H9 (cell line): ENCODE results near the gene UBE2B. TPM values are rescaled to one million over a fixed set of nuclear protein-coding genes. Genes with fewer than 3 reads are reported as not detected.

Experiments
- DNase-seq: peaks from one replicate; pipeline ENCODE4 v3.0.0-alpha.2; 2017
- H2AFZ ChIP-seq: one replicate; pipeline ENCODE4 v1.6.1; 2013; ENCODE audit warnings: mild to moderate bottlenecking, low read length, control low read depth, moderate library complexity
- H2AK5ac ChIP-seq: 2 replicates; pipeline ENCODE4 v1.6.1; 2013; ENCODE audit warnings: low read length, control low read depth, mixed read lengths; ENCODE audit not compliant: insufficient read length
- H2BK120ac ChIP-seq: one replicate; pipeline ENCODE4 v1.6.1; 2013; ENCODE audit warnings: low read depth, mild to moderate bottlenecking, low read length, control low read depth, inconsistent platforms; ENCODE audit not compliant: poor library complexity, severe bottlenecking
- H2BK12ac ChIP-seq: 2 replicates; pipeline ENCODE4 v1.6.1; 2013; ENCODE audit warnings: low read length, control low read depth, mixed read lengths, low read depth; ENCODE audit not compliant: insufficient read length
- H2BK15ac ChIP-seq: 2 replicates; pipeline ENCODE4 v1.6.1; 2013; ENCODE audit warnings: low read depth, low read length, control low read depth
- H2BK20ac ChIP-seq: one replicate; pipeline ENCODE4 v1.6.1; 2013; ENCODE audit warnings: low read depth, mild to moderate bottlenecking, low read length, control low read depth, inconsistent platforms; ENCODE audit not compliant: poor library complexity, severe bottlenecking
- H2BK5ac ChIP-seq: 2 replicates; pipeline ENCODE4 v1.6.1; 2013; ENCODE audit warnings: low read length, control low read depth, mixed read lengths; ENCODE audit not compliant: insufficient read length
- H3K14ac ChIP-seq: 2 replicates; pipeline ENCODE4 v1.6.1; 2013; ENCODE audit warnings: low read length, control low read depth; ENCODE audit not compliant: insufficient read depth
- H3K18ac ChIP-seq: 2 replicates; pipeline ENCODE4 v1.6.1; 2013; ENCODE audit warnings: low read depth, mild to moderate bottlenecking, mixed read lengths, low read length, control low read depth; ENCODE audit not compliant: insufficient read length
- H3K23ac ChIP-seq: 2 replicates; pipeline ENCODE4 v1.6.1; 2013; ENCODE audit warnings: low read length, control low read depth, mixed read lengths, low read depth; ENCODE audit not compliant: insufficient read length
- H3K23me2 ChIP-seq: 2 replicates; pipeline ENCODE4 v1.6.1; 2013; ENCODE audit warnings: low read depth, mild to moderate bottlenecking, mixed read lengths, low read length, control low read depth; ENCODE audit not compliant: insufficient read length, poor library complexity, severe bottlenecking
- H3K27ac ChIP-seq: 2 replicates; pipeline ENCODE4 v1.5.1; 2013; ENCODE audit warnings: low read length, control low read depth, mixed read lengths, low read depth; ENCODE audit not compliant: insufficient read length
- H3K27me3 ChIP-seq: 2 replicates; pipeline ENCODE4 v1.6.1; 2013; ENCODE audit warnings: low read length, control low read depth, inconsistent platforms; ENCODE audit not compliant: insufficient read depth
- H3K4ac ChIP-seq: 2 replicates; pipeline ENCODE4 v1.6.1; 2013; ENCODE audit warnings: low read depth, mild to moderate bottlenecking, control low read depth, inconsistent platforms, low read length, moderate library complexity
- H3K4me1 ChIP-seq: 2 replicates; pipeline ENCODE4 v1.6.1; 2013; ENCODE audit warnings: low read length, control low read depth, inconsistent platforms; ENCODE audit not compliant: insufficient read depth
- H3K4me2 ChIP-seq: 2 replicates; pipeline ENCODE4 v1.6.1; 2013; ENCODE audit warnings: low read length, control low read depth, mixed read lengths; ENCODE audit not compliant: insufficient read length, insufficient read depth
- H3K56ac ChIP-seq: 2 replicates; pipeline ENCODE4 v1.6.1; 2013; ENCODE audit warnings: low read depth, mild to moderate bottlenecking, mixed read lengths, low read length, control low read depth; ENCODE audit not compliant: insufficient read length
- H3K79me1 ChIP-seq: 2 replicates; pipeline ENCODE4 v1.6.1; 2013; ENCODE audit warnings: low read depth, mild to moderate bottlenecking, moderate library complexity, low read length, control low read depth, inconsistent platforms; ENCODE audit not compliant: insufficient read depth, poor library complexity, severe bottlenecking
- H3K79me2 ChIP-seq: 2 replicates; pipeline ENCODE4 v1.6.1; 2013; ENCODE audit warnings: low read length, control low read depth, inconsistent platforms; ENCODE audit not compliant: insufficient read depth
- H3K9ac ChIP-seq: 2 replicates; pipeline ENCODE4 v1.6.1; 2013; ENCODE audit warnings: low read length, control low read depth, mixed read lengths; ENCODE audit not compliant: insufficient read length; ENCODE audit errors: extremely low read depth
- H3K9me3 ChIP-seq: one replicate; pipeline ENCODE4 v1.6.1; 2013; ENCODE audit warnings: low read depth, low read length, inconsistent platforms; ENCODE audit not compliant: control insufficient read depth
- H3T11ph ChIP-seq: one replicate; pipeline ENCODE4 v1.6.1; 2013; ENCODE audit warnings: mild to moderate bottlenecking, low read length, control low read depth, inconsistent platforms
- H4K20me1 ChIP-seq: one replicate; pipeline ENCODE4 v1.6.1; 2013; ENCODE audit not compliant: control insufficient read depth, insufficient read length, insufficient read depth
- H4K5ac ChIP-seq: 2 replicates; pipeline ENCODE4 v1.6.1; 2013; ENCODE audit warnings: low read depth, mild to moderate bottlenecking, mixed read lengths, low read length, control low read depth; ENCODE audit not compliant: insufficient read length
- H4K8ac ChIP-seq: replicated peaks from 2 replicates; pipeline ENCODE4 v1.6.1; 2013; ENCODE audit warnings: low read length, control low read depth, mixed read lengths, low read depth; ENCODE audit not compliant: insufficient read length
- H4K91ac ChIP-seq: 2 replicates; pipeline ENCODE4 v1.6.1; 2013; ENCODE audit warnings: low read depth, mild to moderate bottlenecking, moderate library complexity, mixed read lengths, low read length, control low read depth; ENCODE audit not compliant: insufficient read length
- H3K27ac Mint-ChIP-seq, 3 experiments: 2 replicates in 2 of 3; 3 replicates in 1 of 3; pipeline ENCODE4 v1.8.0; 2020 to 2021; ENCODE audit warnings: mixed read lengths in 3 of 3, mild to moderate bottlenecking in 1 of 3, moderate library complexity in 1 of 3
- H3K27me3 Mint-ChIP-seq: 2 replicates; pipeline ENCODE4 v1.8.0; 2021; ENCODE audit warnings: low read depth, mild to moderate bottlenecking, moderate library complexity, mixed read lengths
- H3K36me3 Mint-ChIP-seq, 3 experiments: 2 replicates in 2 of 3; 3 replicates in 1 of 3; pipeline ENCODE4 v1.8.0; 2020 to 2021; ENCODE audit warnings: low read depth in 3 of 3, mixed read lengths in 3 of 3; ENCODE audit not compliant: insufficient read depth in 1 of 3
- H3K4me1 Mint-ChIP-seq, 2 experiments: 2 replicates each; pipeline ENCODE4 v1.8.0; 2020; ENCODE audit warnings: mixed read lengths in 2 of 2
- H3K4me3 Mint-ChIP-seq, 2 experiments: 2 replicates in 1 of 2; 3 replicates in 1 of 2; pipeline ENCODE4 v1.8.0; 2020 to 2021; ENCODE audit warnings: mild to moderate bottlenecking in 2 of 2, mixed read lengths in 2 of 2, moderate library complexity in 1 of 2
- H3K9me3 Mint-ChIP-seq, 2 experiments: 2 replicates in 1 of 2; 3 replicates in 1 of 2; pipeline ENCODE4 v1.8.0; 2020; ENCODE audit warnings: mild to moderate bottlenecking in 2 of 2, mixed read lengths in 2 of 2, moderate library complexity in 1 of 2
- WGBS: extraction: QIAGEN DNeasy Blood & Tissue Kit; methylation state at CpG from one replicate; pipeline ENCODE4 v1.1.7; 2013; ENCODE audit warnings: missing lambda C conversion rate, low lambda C conversion rate, mixed read lengths; ENCODE audit not compliant: insufficient read length; ENCODE audit errors: extremely low coverage; 5-methylcytosine and 5-hydroxymethylcytosine counted together
- total RNA-seq: library from RNA; stranded (reverse); gene quantifications from 2 replicates; pipeline ENCODE4 v1.2.1, GENCODE V29; 2021
- TF ChIP-seq, protein P1 (sequence below): fragments of 200-600 bp; sonication (generic); conservative IDR thresholded peaks from 3 replicates; pipeline ENCODE4 v1.8.0; 2021; ENCODE audit warnings: antibody characterized with exemption, mild to moderate bottlenecking

Gene UBE2B
- total RNA-seq, 1 experiment from 2014 or later: 50.3 TPM

DNA sequence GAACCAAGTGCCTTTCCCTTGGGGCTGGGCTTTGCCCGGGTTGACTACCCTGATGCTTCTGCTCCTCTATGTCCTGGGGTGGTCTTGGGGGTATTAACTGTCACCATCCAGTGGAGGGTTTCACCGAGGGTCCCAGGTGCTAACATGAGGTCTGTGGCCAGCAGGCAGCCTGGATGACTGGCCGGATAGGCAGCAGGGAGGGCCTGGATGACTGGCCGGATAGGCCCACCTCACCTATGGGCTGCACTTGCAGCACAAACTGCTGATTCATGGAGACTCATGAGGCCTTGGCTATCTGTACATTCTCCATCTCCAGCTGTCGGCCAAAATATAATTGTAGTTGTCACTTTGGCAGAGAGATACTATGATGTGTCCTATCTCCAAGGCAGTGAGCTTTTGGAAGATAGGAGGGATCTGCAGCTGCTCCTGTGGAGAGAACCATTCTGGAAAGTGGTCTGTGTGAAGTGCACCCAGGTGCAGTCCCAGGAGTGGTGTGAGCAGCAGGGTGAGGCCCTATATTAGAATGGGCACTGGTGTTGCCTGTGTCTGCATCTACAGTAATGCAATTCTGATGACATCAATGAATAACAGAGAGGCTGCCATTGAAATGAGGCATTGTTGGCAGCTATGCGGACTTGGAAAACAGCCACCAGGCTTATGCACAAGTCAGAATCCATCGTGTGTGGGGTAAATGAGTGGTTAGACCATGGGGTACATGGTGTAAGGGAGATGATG, 66.6 kb downstream of the UBE2B start:
- Histone ChIP-seq H4K20me1 (peaks cover 2% of the 10 kb centered on the region), H3K56ac (no peak overlapping the region), H3K9ac (no peak overlapping the region), H2BK15ac (no peak overlapping the region), H2AK5ac (no peak overlapping the region), H3K27me3 (no peaks in the 10 kb centered on the region), H4K91ac (no peak overlapping the region), H2BK20ac (no peak overlapping the region), H3T11ph (no peak overlapping the region), H2BK12ac (no peak overlapping the region), H3K79me1 (no peaks in the 10 kb centered on the region), H3K9me3 (no peaks in the 10 kb centered on the region), H3K4me1 (peaks cover 2% of the 10 kb centered on the region), H4K5ac (no peak overlapping the region), H2BK5ac (no peak overlapping the region), H3K23ac (no peak overlapping the region), H4K8ac (no peak overlapping the region), H3K14ac (no peak overlapping the region), H3K4me2 (no peak overlapping the region), H2BK120ac (no peak overlapping the region), H3K79me2 (no peaks in the 10 kb centered on the region), H3K23me2 (no peaks in the 10 kb centered on the region), H2AFZ (no peak overlapping the region), H3K27ac (no peak overlapping the region), H3K4ac (no peak overlapping the region), H3K18ac (no peak overlapping the region)
- DNase-seq: no peak
- H3K27me3 Mint-ChIP-seq: no peaks in the 10 kb centered on the region; the same call in 1 of the 2 replicates
- WGBS: no CpG with 5 or more reads among the region's 7 CpGs
- peak overlapping the region in 2 of 3 experiments; percentile 7 to 16; a peak in 2 of 7 replicates for H3K27ac Mint-ChIP-seq
- TF ChIP-seq, protein P1, sequence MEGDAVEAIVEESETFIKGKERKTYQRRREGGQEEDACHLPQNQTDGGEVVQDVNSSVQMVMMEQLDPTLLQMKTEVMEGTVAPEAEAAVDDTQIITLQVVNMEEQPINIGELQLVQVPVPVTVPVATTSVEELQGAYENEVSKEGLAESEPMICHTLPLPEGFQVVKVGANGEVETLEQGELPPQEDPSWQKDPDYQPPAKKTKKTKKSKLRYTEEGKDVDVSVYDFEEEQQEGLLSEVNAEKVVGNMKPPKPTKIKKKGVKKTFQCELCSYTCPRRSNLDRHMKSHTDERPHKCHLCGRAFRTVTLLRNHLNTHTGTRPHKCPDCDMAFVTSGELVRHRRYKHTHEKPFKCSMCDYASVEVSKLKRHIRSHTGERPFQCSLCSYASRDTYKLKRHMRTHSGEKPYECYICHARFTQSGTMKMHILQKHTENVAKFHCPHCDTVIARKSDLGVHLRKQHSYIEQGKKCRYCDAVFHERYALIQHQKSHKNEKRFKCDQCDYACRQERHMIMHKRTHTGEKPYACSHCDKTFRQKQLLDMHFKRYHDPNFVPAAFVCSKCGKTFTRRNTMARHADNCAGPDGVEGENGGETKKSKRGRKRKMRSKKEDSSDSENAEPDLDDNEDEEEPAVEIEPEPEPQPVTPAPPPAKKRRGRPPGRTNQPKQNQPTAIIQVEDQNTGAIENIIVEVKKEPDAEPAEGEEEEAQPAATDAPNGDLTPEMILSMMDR: no peak
- no peak overlapping the region for H3K4me3 Mint-ChIP-seq
- H3K36me3 Mint-ChIP-seq: peaks cover 10 to 22% (median 10%) of the 10 kb centered on the region in 3 experiments; a peak in 4 of 7 replicates
- H3K9me3 Mint-ChIP-seq: no peaks in the 10 kb centered on the region
- peaks cover 34 to 53% of the 10 kb centered on the region in 2 experiments for H3K4me1 Mint-ChIP-seq
